ACC112 (cell line): Measurements from ENCODE around the gene FBXL14.
A peak's percentile ranks its signal among the peaks of the same experiment; 100 is the strongest.

ENCODE experiments used
- H2AFZ ChIP-seq: fragments of 200-600 bp; sonication (generic); one replicate; pipeline ENCODE4 v1.6.0; 2017; ENCODE audit warnings: antibody characterized with exemption, low read length; ENCODE audit not compliant: unreplicated experiment
- H3K27ac ChIP-seq: fragments of 200-600 bp; sonication (generic); 2 replicates; pipeline ENCODE4 v1.5.1; 2014; ENCODE audit warnings: low read depth, mild to moderate bottlenecking, antibody characterized with exemption, low read length, moderate library complexity
- H3K27me3 ChIP-seq: fragments of 200-600 bp; sonication (generic); 2 replicates; pipeline ENCODE4 v1.6.1; 2014; ENCODE audit warnings: mild to moderate bottlenecking, antibody characterized with exemption, low read length, moderate library complexity, mixed read lengths; ENCODE audit not compliant: insufficient read depth
- H3K36me3 ChIP-seq: fragments of 200-600 bp; sonication (generic); 2 replicates; pipeline ENCODE4 v1.6.1; 2016; ENCODE audit warnings: mild to moderate bottlenecking, antibody characterized with exemption, low read length, moderate library complexity, mixed read lengths; ENCODE audit not compliant: insufficient read depth
- H3K4me1 ChIP-seq: fragments of 200-600 bp; sonication (generic); one replicate; pipeline ENCODE4 v1.6.1; 2016; ENCODE audit warnings: low read length, mixed read lengths; ENCODE audit not compliant: insufficient read depth, unreplicated experiment, control insufficient read depth
- H3K4me3 ChIP-seq: fragments of 200-600 bp; sonication (generic); 2 replicates; pipeline ENCODE4 v1.5.1; 2014; ENCODE audit warnings: mild to moderate bottlenecking, low read depth, low read length
- H3K79me2 ChIP-seq: fragments of 200-600 bp; sonication (generic); one replicate; pipeline ENCODE4 v1.6.0; 2016; ENCODE audit warnings: low read length; ENCODE audit not compliant: control insufficient read depth, unreplicated experiment, insufficient read depth

The FBXL14 gene

GRCh38 chr12:1592444-1593173 lies 1.8 kb downstream of the FBXL14 start:
- no peak overlapping the region for H2AFZ ChIP-seq
- H3K79me2 ChIP-seq, result peaks cover 48% of the 10 kb centered on the region
- no peaks in the 10 kb centered on the region for H3K27me3 ChIP-seq
- peaks cover 47% of the 10 kb centered on the region for H3K4me1 ChIP-seq
- H3K36me3 ChIP-seq, result no peaks in the 10 kb centered on the region
- H3K27ac ChIP-seq, result peak overlapping the region; percentile 55
- H3K4me3 ChIP-seq, result peak overlapping the region; percentile 95

- no peaks in the 10 kb centered on the region for H3K27me3 ChIP-seq
- H3K27ac ChIP-seq, result peak overlapping the region; percentile 22; the same call in 1 of the 2 replicates
- H3K79me2 ChIP-seq, result peaks cover 51% of the 10 kb centered on the region
- H2AFZ ChIP-seq, result peak overlapping the region; percentile 51
- no peaks in the 10 kb centered on the region for H3K36me3 ChIP-seq
- peaks cover 49% of the 10 kb centered on the region for H3K4me1 ChIP-seq
- peak overlapping the region; percentile 95 for H3K4me3 ChIP-seq
Measured at GRCh38 chr12:1591543-1591942, 2.8 kb downstream of the FBXL14 start.

GRCh38 chr12:1591034-1591433 lies 3.3 kb downstream of the FBXL14 start:
- Histone ChIP-seq H3K4me1 (peaks cover 44% of the 10 kb centered on the region), H3K27ac (peak overlapping the region; percentile 9; the same call in 1 of the 2 replicates), H3K36me3 (no peaks in the 10 kb centered on the region), H3K27me3 (no peaks in the 10 kb centered on the region), H2AFZ (no peak overlapping the region), H3K4me3 (peak overlapping the region; percentile 95), H3K79me2 (peaks cover 51% of the 10 kb centered on the region)

- peak overlapping the region; percentile 95 for H3K4me3 ChIP-seq
- H3K4me1 ChIP-seq, result peaks cover 38% of the 10 kb centered on the region
- H3K36me3 ChIP-seq, result no peaks in the 10 kb centered on the region
- H2AFZ ChIP-seq, result no peak overlapping the region
- peak overlapping the region; percentile 9; the same call in 1 of the 2 replicates for H3K27ac ChIP-seq
- peaks cover 51% of the 10 kb centered on the region for H3K79me2 ChIP-seq
- H3K27me3 ChIP-seq, result no peaks in the 10 kb centered on the region
Measured at GRCh38 chr12:1590221-1590979, 4.0 kb downstream of the FBXL14 start.

- Histone ChIP-seq H3K27me3 (no peaks in the 10 kb centered on the region), H3K4me3 (0 out of 2 replicates have a peak overlapping the region, but pooled peaks have one; percentile 6), H3K79me2 (peaks cover 45% of the 10 kb centered on the region), H3K36me3 (no peaks in the 10 kb centered on the region), H3K4me1 (peaks cover 36% of the 10 kb centered on the region), H2AFZ (no peak overlapping the region), H3K27ac (peak overlapping the region; percentile 2; the same call in 1 of the 2 replicates)
Measured at GRCh38 chr12:1588575-1588947, 5.8 kb downstream of the FBXL14 start.

GRCh38 chr12:1587927-1588574 lies 6.3 kb downstream of the FBXL14 start:
- Histone ChIP-seq H3K27me3 (no peaks in the 10 kb centered on the region), H3K27ac (peak overlapping the region; percentile 2), H3K4me1 (peaks cover 35% of the 10 kb centered on the region)

GRCh38 chr12:1584326-1584725 lies 10.1 kb downstream of the FBXL14 start:
- Histone ChIP-seq H3K4me1 (peaks cover 22% of the 10 kb centered on the region), H3K4me3 (no peak overlapping the region), H3K79me2 (peaks cover 3% of the 10 kb centered on the region), H3K36me3 (no peaks in the 10 kb centered on the region), H2AFZ (no peak overlapping the region), H3K27ac (no peak overlapping the region), H3K27me3 (no peaks in the 10 kb centered on the region)

More at GRCh38 chr12:1587927-1588574, 6.3 kb downstream of the FBXL14 start:
- Histone ChIP-seq H3K36me3 (no peaks in the 10 kb centered on the region), H2AFZ (no peak overlapping the region), H3K4me3 (peak overlapping the region; percentile 6; the same call in 1 of the 2 replicates), H3K79me2 (peaks cover 40% of the 10 kb centered on the region)

- H3K4me1 ChIP-seq, result peaks cover 19% of the 10 kb centered on the region
- peaks cover 5% of the 10 kb centered on the region for H3K79me2 ChIP-seq
- H3K27me3 ChIP-seq, result no peaks in the 10 kb centered on the region
- peak overlapping the region; percentile 66 for H2AFZ ChIP-seq
- H3K36me3 ChIP-seq, result no peaks in the 10 kb centered on the region
- H3K4me3 ChIP-seq, result peak overlapping the region; percentile 72
- H3K27ac ChIP-seq, result no peak overlapping the region
Measured at GRCh38 chr12:1583421-1584078, 10.8 kb downstream of the FBXL14 start.

- Histone ChIP-seq H3K4me3 (no peak overlapping the region), H3K27me3 (no peaks in the 10 kb centered on the region), H3K79me2 (peaks cover 5% of the 10 kb centered on the region), H2AFZ (no peak overlapping the region), H3K36me3 (no peaks in the 10 kb centered on the region), H3K27ac (no peak overlapping the region), H3K4me1 (peaks cover 10% of the 10 kb centered on the region)
Measured at GRCh38 chr12:1582709-1583050, 11.7 kb downstream of the FBXL14 start.

GRCh38 chr12:1581973-1582708 lies 12.2 kb downstream of the FBXL14 start:
- H3K27ac ChIP-seq, result no peak overlapping the region
- no peak overlapping the region for H2AFZ ChIP-seq
- no peaks in the 10 kb centered on the region for H3K27me3 ChIP-seq
- H3K79me2 ChIP-seq, result peaks cover 2% of the 10 kb centered on the region
- no peaks in the 10 kb centered on the region for H3K36me3 ChIP-seq
- peaks cover 8% of the 10 kb centered on the region for H3K4me1 ChIP-seq
- no peak overlapping the region for H3K4me3 ChIP-seq
